DND-41 (cell line): ENCODE data around the gene SPECC1.
"Not testable (repeated sequence)": the region's sequence is repeated elsewhere in the genome, so short reads cannot be mapped to it uniquely, and the experiment has no call there.

Experiments used
- EZH2 ChIP-seq: IDR thresholded peaks from 3 replicates; pipeline ENCODE4 v1.6.1; 2012; ENCODE audit warnings: borderline replicate concordance, low read depth, mild to moderate bottlenecking, moderate library complexity, low read length, inconsistent platforms; ENCODE audit not compliant: severe bottlenecking
- TF ChIP-seq, protein P1 (sequence below): IDR thresholded peaks from 2 replicates; pipeline ENCODE4 v1.5.1; 2012; ENCODE audit warnings: borderline replicate concordance, low read length, moderate library complexity, mild to moderate bottlenecking; ENCODE audit not compliant: poor library complexity, severe bottlenecking; ENCODE audit errors: extremely low read depth

DNA sequence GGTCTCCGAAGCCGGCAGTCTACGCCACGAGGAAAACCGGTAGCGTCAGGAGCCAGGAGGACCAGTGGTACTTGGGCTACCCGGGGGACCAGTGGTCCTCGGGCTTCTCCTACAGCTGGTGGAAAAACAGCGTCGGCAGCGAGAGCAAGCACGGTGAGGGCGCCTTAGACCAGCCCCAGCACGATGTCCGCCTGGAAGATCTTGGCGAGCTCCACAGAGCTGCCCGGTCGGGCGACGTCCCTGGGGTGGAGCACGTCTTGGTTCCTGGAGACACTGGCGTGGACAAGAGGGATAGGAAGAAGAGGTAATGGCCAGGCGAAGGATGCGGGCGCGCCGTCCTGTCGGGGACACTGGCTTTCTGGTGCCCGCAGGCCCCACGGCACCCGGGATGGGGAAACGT, 312.2 kb downstream of the SPECC1 start:
- TF ChIP-seq EZH2, result not testable (repeated sequence)
- TF ChIP-seq, protein P1, sequence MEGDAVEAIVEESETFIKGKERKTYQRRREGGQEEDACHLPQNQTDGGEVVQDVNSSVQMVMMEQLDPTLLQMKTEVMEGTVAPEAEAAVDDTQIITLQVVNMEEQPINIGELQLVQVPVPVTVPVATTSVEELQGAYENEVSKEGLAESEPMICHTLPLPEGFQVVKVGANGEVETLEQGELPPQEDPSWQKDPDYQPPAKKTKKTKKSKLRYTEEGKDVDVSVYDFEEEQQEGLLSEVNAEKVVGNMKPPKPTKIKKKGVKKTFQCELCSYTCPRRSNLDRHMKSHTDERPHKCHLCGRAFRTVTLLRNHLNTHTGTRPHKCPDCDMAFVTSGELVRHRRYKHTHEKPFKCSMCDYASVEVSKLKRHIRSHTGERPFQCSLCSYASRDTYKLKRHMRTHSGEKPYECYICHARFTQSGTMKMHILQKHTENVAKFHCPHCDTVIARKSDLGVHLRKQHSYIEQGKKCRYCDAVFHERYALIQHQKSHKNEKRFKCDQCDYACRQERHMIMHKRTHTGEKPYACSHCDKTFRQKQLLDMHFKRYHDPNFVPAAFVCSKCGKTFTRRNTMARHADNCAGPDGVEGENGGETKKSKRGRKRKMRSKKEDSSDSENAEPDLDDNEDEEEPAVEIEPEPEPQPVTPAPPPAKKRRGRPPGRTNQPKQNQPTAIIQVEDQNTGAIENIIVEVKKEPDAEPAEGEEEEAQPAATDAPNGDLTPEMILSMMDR, result not testable (repeated sequence)
